GM23248 (cell line): Measurements from ENCODE around the gene MYO1H. TPM values are rescaled to one million over a fixed set of nuclear protein-coding genes. Genes with fewer than 3 reads are reported as not detected.
A peak's percentile ranks its signal among the peaks of the same experiment; 100 is the strongest.
"Not testable (repeated sequence)": the region's sequence is repeated elsewhere in the genome, so short reads cannot be mapped to it uniquely, and the experiment has no call there.

Source experiments
- DNase-seq: peaks from one replicate; pipeline ENCODE4 v3.0.0-alpha.2; 2015
- H2AFZ ChIP-seq: fragments of 200-600 bp; sonication (generic); 2 replicates; pipeline ENCODE4 v1.6.1; 2016; ENCODE audit warnings: antibody characterized with exemption
- H3F3A ChIP-seq: fragments of 200-600 bp; sonication (generic); 2 replicates; pipeline ENCODE4 v1.6.1; 2016; ENCODE audit warnings: mild to moderate bottlenecking, antibody characterized with exemption, mixed run types; ENCODE audit not compliant: insufficient read depth
- H3K27ac ChIP-seq: fragments of 200-600 bp; sonication (generic); 2 replicates; pipeline ENCODE4 v1.5.1; 2016; ENCODE audit warnings: mild to moderate bottlenecking
- H3K27me3 ChIP-seq: fragments of 200-600 bp; sonication (generic); replicated peaks from 2 replicates; pipeline ENCODE4 v1.6.1; 2016; ENCODE audit warnings: mild to moderate bottlenecking; ENCODE audit not compliant: insufficient read depth
- H3K36me3 ChIP-seq: fragments of 200-600 bp; sonication (generic); 2 replicates; pipeline ENCODE4 v1.6.1; 2016; ENCODE audit warnings: low read depth, mild to moderate bottlenecking
- H3K4me1 ChIP-seq: fragments of 200-600 bp; sonication (generic); 2 replicates; pipeline ENCODE4 v1.6.1; 2016; ENCODE audit warnings: mild to moderate bottlenecking; ENCODE audit not compliant: insufficient read depth
- H3K4me2 ChIP-seq: fragments of 200-600 bp; sonication (generic); one replicate; pipeline ENCODE4 v1.6.1; 2016; ENCODE audit warnings: mild to moderate bottlenecking; ENCODE audit not compliant: unreplicated experiment
- H3K4me3 ChIP-seq: fragments of 200-600 bp; sonication (generic); 2 replicates; pipeline ENCODE4 v1.5.1; 2016; ENCODE audit warnings: mild to moderate bottlenecking
- H3K79me2 ChIP-seq: fragments of 200-600 bp; sonication (generic); 2 replicates; pipeline ENCODE4 v1.6.1; 2016; ENCODE audit warnings: mild to moderate bottlenecking; ENCODE audit not compliant: insufficient read depth
- H3K9ac ChIP-seq: fragments of 200-600 bp; sonication (generic); 2 replicates; pipeline ENCODE4 v1.6.1; 2016; ENCODE audit warnings: mild to moderate bottlenecking
- H3K9me2 ChIP-seq: fragments of 200-600 bp; sonication (generic); 2 replicates; pipeline ENCODE4 v1.6.1; 2016; ENCODE audit warnings: mixed run types, mild to moderate bottlenecking, moderate library complexity; ENCODE audit not compliant: insufficient read depth
- H3K9me3 ChIP-seq: fragments of 200-600 bp; sonication (generic); one replicate; pipeline ENCODE4 v1.6.1; 2017; ENCODE audit warnings: low read depth
- H4K20me1 ChIP-seq: fragments of 200-600 bp; sonication (generic); 2 replicates; pipeline ENCODE4 v1.6.0; 2016; ENCODE audit not compliant: insufficient read depth
- EZH2 ChIP-seq: fragments of 200-600 bp; sonication (generic); IDR thresholded peaks from 2 replicates; pipeline ENCODE4 v1.6.1; 2018; ENCODE audit warnings: antibody characterized with exemption, mild to moderate bottlenecking; ENCODE audit not compliant: insufficient read depth, poor library complexity, severe bottlenecking
- EZH2phosphoT487 ChIP-seq: fragments of 200-600 bp; sonication (generic); IDR thresholded peaks from 2 replicates; pipeline ENCODE4 v1.6.1; 2018; ENCODE audit warnings: antibody characterized with exemption, moderate library complexity, mild to moderate bottlenecking, low read depth; ENCODE audit not compliant: insufficient read depth
- WGBS, 2 experiments: methylation state at CpG; one replicate each; pipeline ENCODE4 v1.1.6; 2015 to 2017; ENCODE audit warnings: low lambda C conversion rate in 2 of 2, low coverage in 1 of 2; ENCODE audit errors: missing lambda C conversion rate in 2 of 2; 5-methylcytosine and 5-hydroxymethylcytosine counted together
- in situ Hi-C: fragments of 300-500 bp; cut with MboI; formaldehyde crosslinking; loops from 2 replicates; pipeline ENCODE4 v1.15.0; 2020
- polyA plus RNA-seq: library from polyadenylated mRNA; unstranded; fragments of >200 nt; fragmentation: Nextera tagmentation; extraction: Ambion mirVana; gene quantifications from 2 replicates; pipeline ENCODE4 v1.2.1, GENCODE V29; 2016
- total RNA-seq: library from RNA; depleted of rRNA; stranded (reverse); fragments of >200 nt; shearing (Covaris generic); gene quantifications from 2 replicates; pipeline ENCODE4 v1.2.3, GENCODE V29; 2014

The MYO1H gene
- total and polyA plus RNA-seq, 2 experiments from 2014 or later = not detected

GRCh38 chr12:109428037-109428629, 80.4 kb downstream of the MYO1H start:
- Histone ChIP-seq H3K9me3 (no peaks in the 10 kb centered on the region), H3K4me1 (no peaks in the 10 kb centered on the region), H3F3A (no peaks in the 10 kb centered on the region), H3K4me2 (no peak overlapping the region), H3K27me3 (no peaks in the 10 kb centered on the region; the same call in 1 of the 2 replicates), H3K27ac (no peak overlapping the region), H3K9me2 (no peaks in the 10 kb centered on the region), H3K79me2 (no peaks in the 10 kb centered on the region), H4K20me1 (no peaks in the 10 kb centered on the region), H3K9ac (no peak overlapping the region), H3K36me3 (no peaks in the 10 kb centered on the region), H3K4me3 (no peak overlapping the region), H2AFZ (no peak overlapping the region; the same call in 1 of the 2 replicates)
- DNase-seq = peak; percentile 81
- 17 to 20% methylated on average over 8 of the region's 8 CpGs for WGBS, 2 experiments
- in situ Hi-C loops = no loop called here
- no peak for TF ChIP-seq EZH2phosphoT487
- TF ChIP-seq EZH2 = no peak

GRCh38 chr12:109428804-109429203, 81.1 kb downstream of the MYO1H start:
- WGBS, 2 experiments = 74 to 85% methylated on average over 3 of the region's 3 CpGs

DNA sequence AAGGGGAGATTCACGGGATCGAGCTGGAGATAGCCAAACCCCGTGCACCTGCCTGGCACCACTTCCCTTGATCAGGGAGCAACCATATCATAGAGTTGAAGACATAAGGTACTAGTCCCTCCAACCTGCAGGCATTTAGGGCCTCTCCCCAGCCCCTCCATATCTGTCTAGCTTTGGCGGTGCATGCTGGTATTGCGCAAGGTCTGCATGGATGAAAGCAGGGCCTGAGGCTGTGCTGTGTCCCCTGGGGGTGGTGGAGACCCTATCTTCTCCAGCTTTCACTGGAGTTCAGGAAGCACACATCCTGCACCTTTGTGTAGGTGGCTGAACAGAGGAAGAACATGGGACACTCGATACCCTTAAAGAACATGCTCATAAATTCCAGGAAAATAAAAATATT, 82.5 kb downstream of the MYO1H start:
- H3F3A ChIP-seq = no peaks in the 10 kb centered on the region
- no peak overlapping the region for H2AFZ ChIP-seq
- no peaks in the 10 kb centered on the region for H3K36me3 ChIP-seq
- no peaks in the 10 kb centered on the region for H4K20me1 ChIP-seq
- no peak for TF ChIP-seq EZH2phosphoT487
- no peak for TF ChIP-seq EZH2
- in situ Hi-C loops = loop anchor here (5.0 kb wide), 1 partner anchor 47 kb away; the partner anchor contains the start of genes KCTD10 and UBE3B
- H3K4me2 ChIP-seq = no peak overlapping the region
- no peaks in the 10 kb centered on the region for H3K79me2 ChIP-seq
- H3K27ac ChIP-seq = no peak overlapping the region
- H3K9me2 ChIP-seq = no peaks in the 10 kb centered on the region
- DNase-seq = no peak
- H3K27me3 ChIP-seq = no peaks in the 10 kb centered on the region
- WGBS, 2 experiments = 97 to 99% methylated on average over 6 of the region's 6 CpGs
- H3K9ac ChIP-seq = no peak overlapping the region
- no peaks in the 10 kb centered on the region for H3K9me3 ChIP-seq
- H3K4me1 ChIP-seq = no peaks in the 10 kb centered on the region
- H3K4me3 ChIP-seq = no peak overlapping the region

More at GRCh38 chr12:109428804-109429203, 81.1 kb downstream of the MYO1H start:
- H3K4me3 ChIP-seq, H3K9me3 ChIP-seq, H3K9ac ChIP-seq, H2AFZ ChIP-seq, in situ Hi-C loops, H4K20me1 ChIP-seq, H3K4me2 ChIP-seq, H3F3A ChIP-seq, DNase-seq, H3K36me3 ChIP-seq, H3K4me1 ChIP-seq, H3K79me2 ChIP-seq, H3K27ac ChIP-seq, H3K9me2 ChIP-seq, H3K27me3 ChIP-seq: not testable (repeated sequence)

GRCh38 chr12:109432431-109432830, 84.7 kb downstream of the MYO1H start:
- Histone ChIP-seq H3F3A (no peaks in the 10 kb centered on the region), H4K20me1 (no peaks in the 10 kb centered on the region), H2AFZ (no peak overlapping the region), H3K4me2 (no peak overlapping the region), H3K9ac (no peak overlapping the region), H3K79me2 (no peaks in the 10 kb centered on the region), H3K4me1 (peaks cover 7% of the 10 kb centered on the region), H3K36me3 (no peaks in the 10 kb centered on the region), H3K4me3 (no peak overlapping the region), H3K27ac (no peak overlapping the region), H3K9me3 (no peaks in the 10 kb centered on the region), H3K9me2 (no peaks in the 10 kb centered on the region), H3K27me3 (no peaks in the 10 kb centered on the region)
- TF ChIP-seq EZH2phosphoT487 = no peak
- TF ChIP-seq EZH2 = no peak
- no peak for DNase-seq
- WGBS, 2 experiments = 54 to 55% methylated on average over 6 of the region's 6 CpGs
- in situ Hi-C loops = loop anchor here (5.0 kb wide), 1 partner anchor 45 kb away; the partner anchor contains the start of genes KCTD10 and UBE3B
